GM12801 (cell line): Measurements from ENCODE around the gene EYA2.

ENCODE experiments used
- TF ChIP-seq, protein P1 (sequence below): IDR thresholded peaks from one replicate; pipeline ENCODE4 v1.5.1; 2011; ENCODE audit warnings: control low read depth; ENCODE audit not compliant: insufficient read length; ENCODE audit errors: extremely low read depth

EYA2 gene

DNA sequence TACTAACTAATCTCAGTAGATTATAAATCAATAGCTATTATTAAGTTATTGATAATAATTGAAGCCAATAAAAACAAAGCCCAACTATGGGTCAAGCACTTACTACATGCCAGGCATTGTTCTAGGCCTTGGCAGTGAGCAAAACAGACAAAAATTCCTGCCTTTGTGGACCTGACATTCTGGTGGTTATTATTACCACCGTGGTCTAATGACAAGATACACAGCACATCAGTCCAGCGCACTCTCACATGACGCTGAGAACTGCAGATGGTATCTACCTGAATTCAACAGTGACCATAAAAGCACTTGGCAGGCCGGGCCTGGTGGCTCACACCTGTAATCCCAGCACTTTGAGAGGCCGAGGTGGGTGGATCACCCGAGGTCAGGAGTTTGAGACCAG lies 340.5 kb downstream of the EYA2 start:
- TF ChIP-seq, protein P1, sequence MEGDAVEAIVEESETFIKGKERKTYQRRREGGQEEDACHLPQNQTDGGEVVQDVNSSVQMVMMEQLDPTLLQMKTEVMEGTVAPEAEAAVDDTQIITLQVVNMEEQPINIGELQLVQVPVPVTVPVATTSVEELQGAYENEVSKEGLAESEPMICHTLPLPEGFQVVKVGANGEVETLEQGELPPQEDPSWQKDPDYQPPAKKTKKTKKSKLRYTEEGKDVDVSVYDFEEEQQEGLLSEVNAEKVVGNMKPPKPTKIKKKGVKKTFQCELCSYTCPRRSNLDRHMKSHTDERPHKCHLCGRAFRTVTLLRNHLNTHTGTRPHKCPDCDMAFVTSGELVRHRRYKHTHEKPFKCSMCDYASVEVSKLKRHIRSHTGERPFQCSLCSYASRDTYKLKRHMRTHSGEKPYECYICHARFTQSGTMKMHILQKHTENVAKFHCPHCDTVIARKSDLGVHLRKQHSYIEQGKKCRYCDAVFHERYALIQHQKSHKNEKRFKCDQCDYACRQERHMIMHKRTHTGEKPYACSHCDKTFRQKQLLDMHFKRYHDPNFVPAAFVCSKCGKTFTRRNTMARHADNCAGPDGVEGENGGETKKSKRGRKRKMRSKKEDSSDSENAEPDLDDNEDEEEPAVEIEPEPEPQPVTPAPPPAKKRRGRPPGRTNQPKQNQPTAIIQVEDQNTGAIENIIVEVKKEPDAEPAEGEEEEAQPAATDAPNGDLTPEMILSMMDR = no peak

DNA sequence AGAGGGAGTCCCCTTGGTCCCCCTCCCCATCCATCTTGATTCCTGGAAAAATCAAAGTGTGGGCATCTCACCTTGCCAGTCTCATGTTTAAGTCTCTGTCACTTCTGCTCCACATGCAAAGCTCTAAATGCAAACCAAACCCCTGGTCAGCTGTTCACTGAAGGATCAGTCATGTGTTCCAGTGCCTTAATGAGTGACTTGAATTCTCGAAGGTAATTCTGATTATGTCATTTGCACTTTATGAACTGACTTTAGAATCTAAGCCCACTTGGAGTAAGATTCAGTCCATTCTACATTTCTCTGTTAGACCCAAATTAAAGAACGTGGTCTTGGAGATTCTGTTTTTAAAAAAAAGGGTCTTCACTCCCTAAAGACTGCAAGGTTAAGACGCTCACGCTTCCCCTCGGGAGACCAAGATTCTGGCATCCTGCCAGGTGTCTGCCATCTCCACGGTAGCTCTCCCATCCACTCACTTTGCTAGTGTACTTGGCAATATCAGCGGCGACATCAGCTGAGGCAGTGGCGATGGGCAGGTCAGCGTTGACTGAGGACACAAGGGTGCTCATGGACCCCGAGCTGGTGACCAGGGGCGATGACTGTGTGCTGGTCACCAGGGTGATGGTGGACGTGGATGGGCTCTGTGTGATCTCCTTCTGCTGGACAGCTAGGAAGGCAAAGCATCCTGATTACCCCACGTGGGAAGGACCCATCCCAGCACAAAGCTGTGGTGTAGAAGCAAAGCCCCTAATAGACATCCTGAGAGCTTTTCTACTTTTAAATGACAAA lies 341.4 kb downstream of the EYA2 start:
- TF ChIP-seq, protein P1 = no peak

DNA sequence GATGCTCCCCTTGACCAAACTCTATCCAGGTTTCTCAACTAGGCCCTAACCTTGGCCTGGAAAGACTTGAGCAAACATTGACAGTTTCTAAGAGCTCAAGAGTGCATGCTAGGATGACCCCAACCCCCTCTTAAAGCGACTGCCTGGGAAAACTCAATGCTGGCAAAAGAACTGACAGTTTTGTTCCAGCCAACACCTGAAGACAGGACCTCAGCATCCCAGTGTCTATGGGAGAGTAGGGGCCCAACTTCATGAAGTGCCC lies 341.9 kb downstream of the EYA2 start:
- TF ChIP-seq, protein P1 = no peak

DNA sequence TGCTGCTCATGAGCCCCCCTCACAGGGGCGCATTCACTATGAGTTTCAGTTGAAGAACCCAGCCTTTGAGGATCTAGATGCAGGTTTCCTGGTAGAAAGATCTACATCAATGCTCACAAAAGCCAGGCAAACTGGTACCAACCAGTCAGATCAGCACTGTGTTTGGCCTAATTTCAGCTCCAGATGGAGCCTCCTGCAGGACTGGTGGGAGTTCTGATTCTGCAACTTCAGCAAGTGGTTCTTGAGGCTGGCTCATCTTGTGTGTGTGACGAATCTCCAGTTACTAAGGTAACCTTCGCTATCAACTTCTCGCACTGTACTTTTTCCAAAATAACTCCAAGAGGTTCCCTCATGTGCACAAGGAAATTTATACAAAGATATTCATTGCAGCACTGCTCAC lies 343.1 kb downstream of the EYA2 start:
- TF ChIP-seq, protein P1 = no peak
